ENCODE data around the gene MT1B. TPM values are rescaled to one million over a fixed set of nuclear protein-coding genes. Genes with fewer than 3 reads are reported as not detected.

Gene MT1B
- total RNA-seq, 2 experiments from 2014 or later: not detected

DNA sequence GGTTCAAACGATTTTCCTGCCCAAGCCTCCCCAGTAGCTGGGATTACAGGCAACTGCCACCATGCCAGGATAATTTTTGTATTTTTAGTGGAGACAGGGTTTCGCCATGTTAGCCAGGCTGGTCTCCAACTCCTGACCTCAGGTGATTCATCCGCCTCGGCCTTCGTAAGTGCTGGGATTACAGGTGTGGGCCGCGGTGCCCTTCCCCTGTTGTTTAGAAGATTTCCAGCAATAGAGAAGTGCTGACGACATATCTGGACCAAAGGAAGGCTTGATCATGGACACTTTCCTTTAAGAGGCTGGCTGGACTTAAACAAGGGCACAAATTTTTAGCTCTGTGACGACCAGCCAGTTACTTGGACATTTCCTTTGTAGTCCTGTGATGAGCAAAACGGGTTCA is 20.5 kb upstream of the MT1B start:
- POLR2A ChIA-PET: no interaction called here
- intact Hi-C loops (cut with micrococcal nuclease): no loop called here
- peaks cover 59% of the 10 kb centered on the region for H3K27me3 Mint-ChIP-seq

DNA sequence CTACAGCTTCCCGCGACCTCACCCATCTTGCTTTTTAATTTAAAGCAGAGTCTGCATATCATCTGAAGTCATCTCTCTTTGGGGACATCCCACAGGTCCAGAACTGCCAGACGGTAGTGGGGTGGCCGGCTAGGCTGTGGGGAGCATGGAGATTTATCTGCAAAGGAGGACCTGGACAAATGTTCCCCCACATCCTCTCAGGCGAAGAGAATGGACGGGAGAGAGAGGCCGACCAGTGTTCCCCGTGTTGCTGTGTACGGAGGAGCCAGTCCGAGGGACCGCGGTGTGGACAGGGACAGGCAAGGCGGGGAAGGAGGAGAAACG is 19.9 kb upstream of the MT1B start:
- peaks cover 19% of the 10 kb centered on the region for H3K4me1 Mint-ChIP-seq (ENCODE audit: low read depth)
- peaks cover 65% of the 10 kb centered on the region for H3K27me3 Mint-ChIP-seq
- CTCF ChIA-PET: interaction anchor here (2.3 kb wide), 1 partner anchor 71 kb away, joined by 11 read pairs; no protein-coding TSS in a partner anchor
- no peaks in the 10 kb centered on the region for H3K9me3 Mint-ChIP-seq
- H3K27ac Mint-ChIP-seq: no peak overlapping the region
- intact Hi-C loops (cut with micrococcal nuclease): no loop called here
- peak overlapping the region; percentile 30 for H3K4me3 Mint-ChIP-seq
- DNase-seq: no peak
- POLR2A ChIA-PET: no interaction called here
- no peaks in the 10 kb centered on the region for H3K36me3 Mint-ChIP-seq

More for the DNA sequence above, 20.5 kb upstream of the MT1B start:
- no peak for DNase-seq
- peaks cover 19% of the 10 kb centered on the region for H3K4me1 Mint-ChIP-seq (ENCODE audit: low read depth)
- H3K36me3 Mint-ChIP-seq: no peaks in the 10 kb centered on the region
- no peaks in the 10 kb centered on the region for H3K9me3 Mint-ChIP-seq
- no peak overlapping the region for H3K27ac Mint-ChIP-seq
- no peak overlapping the region for H3K4me3 Mint-ChIP-seq
- CTCF ChIA-PET: interaction anchor here (1.2 to 2.3 kb wide), 3 partner anchors 18 to 71 kb away, joined by 3 to 11 read pairs (median 5); no protein-coding TSS in a partner anchor

DNA sequence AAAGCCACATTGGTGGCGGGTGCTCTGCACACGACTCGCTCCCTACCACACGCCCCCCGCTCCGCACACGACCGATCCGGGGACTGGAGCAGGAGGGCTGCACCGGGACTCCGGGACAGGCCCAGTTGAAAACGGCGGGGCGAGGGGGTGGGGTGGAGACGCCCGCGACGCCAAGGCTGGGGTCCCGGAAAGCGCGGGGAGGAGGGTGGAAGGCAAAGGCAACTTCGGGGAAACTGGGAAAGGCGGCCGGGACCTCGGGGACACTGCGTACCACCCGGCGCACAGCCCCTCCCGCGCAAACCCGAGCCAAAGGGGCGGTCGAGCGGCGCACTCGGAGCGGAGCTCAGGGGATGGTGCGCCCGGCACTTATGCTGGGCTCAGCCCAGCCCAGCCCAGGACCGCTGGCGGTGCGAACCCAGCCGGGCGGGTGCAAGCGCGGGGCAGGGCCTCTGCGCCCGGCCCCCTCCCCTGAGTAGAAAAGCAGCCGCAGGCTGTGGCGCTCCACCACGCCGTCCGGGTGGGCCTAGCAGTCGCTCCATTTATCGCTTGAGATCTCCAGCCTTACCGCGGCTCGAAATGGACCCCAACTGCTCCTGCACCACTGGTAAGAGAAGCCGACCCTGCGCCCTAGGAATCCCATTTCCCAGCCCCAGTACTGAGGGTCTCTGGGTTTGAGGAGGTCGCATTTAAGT is 19.4 kb upstream of the MT1B start, which contains the start of gene MT1M:
MT1M (plus strand) TSS at position 504 of the 692 bp plus-strand sequence; CDS start at position 577, 73 bp downstream.
- Mint-ChIP-seq H3K4me3 (peak within 1 kb of the TSS; percentile 30), H3K4me1 (ENCODE audit: low read depth) (peaks cover 19% of the 10 kb centered on the region), H3K9me3 (no peaks in the 10 kb centered on the region), H3K36me3 (no peaks in the 10 kb centered on the region), H3K27ac (no peak within 1 kb of the TSS), H3K27me3 (peaks cover 70% of the 10 kb centered on the region)
- ChIA-PET POLR2A (no interaction called here), CTCF (no interaction called here)
- no peak for DNase-seq
- intact Hi-C loops (cut with micrococcal nuclease): no loop called here

DNA sequence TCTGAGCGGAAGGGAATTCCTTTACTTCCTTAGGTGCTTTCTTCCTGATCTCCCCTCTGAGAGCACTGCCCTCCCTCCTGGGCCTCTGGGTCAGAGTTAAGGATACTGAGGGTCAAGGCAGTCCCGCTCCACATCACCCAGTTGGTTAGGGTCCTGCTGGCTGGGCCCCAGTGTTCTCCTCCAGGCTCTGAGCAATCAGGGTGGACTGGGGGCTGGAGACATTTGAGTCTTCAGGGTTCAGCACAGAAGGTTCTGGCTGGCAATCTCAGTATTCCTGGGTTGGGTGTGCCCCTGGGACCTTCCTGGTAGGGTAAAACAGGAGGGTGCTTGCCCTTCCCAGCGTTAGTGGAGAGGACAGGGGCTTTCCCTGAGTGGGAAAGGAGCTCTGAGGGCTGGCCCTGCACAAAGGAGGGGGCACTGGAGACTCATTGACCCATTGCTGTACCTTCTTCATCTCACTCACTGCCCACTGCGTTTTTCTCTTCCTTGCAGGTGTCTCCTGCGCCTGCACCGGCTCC is 18.8 kb upstream of the MT1B start:
- Mint-ChIP-seq H3K4me3 (no peak overlapping the region), H3K4me1 (ENCODE audit: low read depth) (peaks cover 22% of the 10 kb centered on the region), H3K27me3 (peaks cover 76% of the 10 kb centered on the region), H3K9me3 (no peaks in the 10 kb centered on the region), H3K27ac (no peak overlapping the region), H3K36me3 (no peaks in the 10 kb centered on the region)
- ChIA-PET POLR2A (no interaction called here), CTCF (interaction anchor here (1.4 kb wide), 1 partner anchor 69 kb away, joined by 7 read pairs; no protein-coding TSS in a partner anchor)
- no peak for DNase-seq
- intact Hi-C loops (cut with micrococcal nuclease): no loop called here

DNA sequence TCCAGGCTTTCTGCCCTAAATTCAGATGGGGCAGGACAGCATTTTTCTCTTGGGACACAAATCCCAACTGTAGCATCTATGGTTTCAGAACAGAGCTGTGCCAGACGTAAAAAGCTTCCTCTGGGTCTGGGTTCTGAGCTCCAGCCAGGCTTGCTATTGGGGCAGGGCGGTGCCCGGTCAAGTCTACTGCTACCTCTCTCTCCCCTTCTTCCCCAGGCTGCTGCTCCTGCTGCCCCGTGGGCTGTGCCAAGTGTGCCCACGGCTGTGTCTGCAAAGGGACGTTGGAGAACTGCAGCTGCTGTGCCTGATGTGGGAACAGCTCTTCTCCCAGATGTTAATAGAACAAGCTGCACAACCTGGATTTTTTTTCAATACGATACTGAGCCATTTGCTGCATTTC is 18.2 kb upstream of the MT1B start:
- Mint-ChIP-seq H3K27ac (no peak overlapping the region), H3K9me3 (no peaks in the 10 kb centered on the region), H3K36me3 (no peaks in the 10 kb centered on the region), H3K27me3 (peaks cover 78% of the 10 kb centered on the region), H3K4me3 (no peak overlapping the region), H3K4me1 (ENCODE audit: low read depth) (peaks cover 24% of the 10 kb centered on the region)
- POLR2A ChIA-PET: no interaction called here
- DNase-seq: no peak
- CTCF ChIA-PET: interaction anchor here (1.4 kb wide), 1 partner anchor 68 kb away, joined by 7 read pairs; no protein-coding TSS in a partner anchor
- intact Hi-C loops (cut with micrococcal nuclease): no loop called here

DNA sequence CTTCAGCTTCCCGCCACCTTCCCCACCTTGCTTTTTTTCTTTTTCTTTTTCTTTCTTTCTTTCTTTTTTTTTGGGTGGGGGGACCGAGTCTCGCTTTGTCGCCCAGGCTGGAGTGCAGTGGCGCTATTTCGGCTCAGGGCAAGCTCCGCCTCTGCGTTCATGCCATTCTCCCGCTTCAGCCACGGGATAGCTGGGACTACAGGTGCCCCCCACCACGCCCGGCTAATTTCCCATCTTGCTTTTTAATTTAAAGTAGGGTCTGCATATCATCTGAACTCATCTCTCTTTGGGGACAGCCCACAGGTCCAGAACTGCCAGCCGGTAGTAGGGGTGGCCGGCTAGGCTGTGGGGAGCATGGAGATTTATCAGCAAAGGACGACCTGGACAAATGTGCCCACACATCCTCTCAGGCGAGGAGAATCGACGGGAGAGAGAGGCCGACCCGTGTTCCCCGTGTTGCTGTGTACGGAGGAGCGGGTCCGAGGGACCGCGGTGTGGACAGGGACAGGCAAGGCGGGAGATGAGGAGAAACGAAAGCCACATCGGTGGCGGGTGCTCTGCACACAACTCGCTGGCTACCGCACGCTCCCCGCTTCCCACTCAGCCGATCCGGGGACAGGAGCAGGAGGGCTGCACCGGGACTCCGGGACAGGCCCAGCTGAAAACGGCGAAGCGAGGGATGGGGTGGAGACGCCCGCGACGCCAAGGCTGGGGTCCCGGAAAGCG is 16.8 kb upstream of the MT1B start:
- Mint-ChIP-seq H3K27me3 (peaks cover 89% of the 10 kb centered on the region), H3K27ac (no peak overlapping the region), H3K36me3 (no peaks in the 10 kb centered on the region), H3K4me1 (ENCODE audit: low read depth) (peaks cover 24% of the 10 kb centered on the region), H3K9me3 (no peaks in the 10 kb centered on the region), H3K4me3 (peak overlapping the region; percentile 28)
- ChIA-PET CTCF (interaction anchor here (0.6 to 1.3 kb wide), 4 partner anchors 9 to 183 kb away, joined by 3 to 4 read pairs (median 4); partner anchors contain the start of genes NUDT21 and OGFOD1), POLR2A (interaction anchor here (1.0 kb wide), 1 partner anchor 23 kb away, joined by 4 read pairs; no protein-coding TSS in a partner anchor)
- no peak for DNase-seq
- intact Hi-C loops (cut with micrococcal nuclease): no loop called here

DNA sequence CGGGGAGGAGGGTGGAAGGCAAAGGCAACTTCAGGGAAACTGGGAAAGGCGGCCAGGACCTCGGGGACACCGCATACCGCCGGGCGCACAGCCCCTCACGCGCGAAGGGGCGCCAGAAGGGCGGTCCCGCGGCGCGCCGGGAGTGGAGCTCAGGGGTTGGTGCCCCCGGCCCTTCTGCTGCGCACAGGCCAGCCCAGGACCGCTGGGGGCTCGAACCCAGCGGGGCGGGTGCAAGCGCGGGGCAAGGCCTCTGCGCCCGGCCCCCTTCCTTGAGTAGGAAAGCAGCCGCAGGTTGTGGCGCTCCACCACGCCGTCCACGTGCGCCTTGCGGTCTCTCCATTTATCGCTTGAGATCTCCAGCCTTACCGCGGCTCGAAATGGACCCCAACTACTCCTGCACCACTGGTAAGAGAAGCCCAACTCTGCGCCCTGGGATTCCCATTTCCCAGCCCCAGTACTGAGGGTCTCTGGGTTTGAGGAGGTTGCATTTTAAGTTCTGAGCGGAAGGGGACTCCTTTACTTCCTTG is 16.2 kb upstream of the MT1B start:
- CTCF ChIA-PET: interaction anchor here (1.3 kb wide), 1 partner anchor 35 kb away, joined by 4 read pairs; no protein-coding TSS in a partner anchor
- POLR2A ChIA-PET: interaction anchor here (0.6 kb wide), 1 partner anchor 23 kb away, joined by 3 read pairs; no protein-coding TSS in a partner anchor
- Mint-ChIP-seq H3K36me3 (no peaks in the 10 kb centered on the region), H3K27ac (no peak overlapping the region), H3K27me3 (peaks cover 90% of the 10 kb centered on the region), H3K4me1 (ENCODE audit: low read depth) (peaks cover 24% of the 10 kb centered on the region), H3K4me3 (no peak overlapping the region), H3K9me3 (no peaks in the 10 kb centered on the region)
- intact Hi-C loops (cut with micrococcal nuclease): no loop called here
- DNase-seq: no peak

DNA sequence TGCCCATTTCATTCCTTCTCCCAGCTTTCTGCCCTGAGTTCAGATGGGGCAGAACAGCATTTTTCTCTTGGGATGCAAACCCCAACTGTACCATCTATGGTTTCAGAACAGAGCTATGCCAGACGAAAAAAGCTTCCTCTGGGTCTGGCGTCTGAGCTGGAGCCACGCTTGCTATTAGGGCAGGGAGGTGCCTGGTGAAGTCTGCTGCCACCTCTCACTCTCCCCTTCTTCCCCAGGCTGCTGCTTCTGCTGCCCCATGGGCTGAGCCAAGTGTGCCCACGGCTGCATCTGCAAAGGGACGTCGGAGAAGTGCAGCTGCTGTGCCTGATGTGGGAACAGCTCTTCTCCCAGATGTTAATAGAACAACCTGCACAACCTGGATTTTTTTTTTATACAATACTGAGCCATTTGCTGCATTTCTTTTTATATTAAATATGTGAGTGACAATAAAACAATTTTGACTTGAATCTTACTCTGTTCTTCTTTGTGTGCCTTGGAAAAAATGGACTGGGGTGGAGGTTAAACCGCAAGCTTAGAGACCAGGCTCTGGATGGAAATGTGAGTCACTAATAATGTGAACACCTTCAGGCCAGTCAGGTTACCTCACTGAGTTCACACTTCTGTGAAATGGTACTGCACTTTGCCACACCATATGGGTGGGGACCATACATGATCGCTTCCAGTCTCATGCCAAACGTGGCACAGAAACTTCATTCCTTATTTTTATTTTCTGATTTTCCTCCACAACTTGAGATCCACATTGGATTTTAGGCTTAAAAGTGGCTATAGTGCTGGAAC is 14.9 kb upstream of the MT1B start:
- Mint-ChIP-seq H3K4me1 (ENCODE audit: low read depth) (peaks cover 22% of the 10 kb centered on the region), H3K27ac (no peak overlapping the region), H3K9me3 (no peaks in the 10 kb centered on the region), H3K27me3 (peaks cover 85% of the 10 kb centered on the region), H3K36me3 (no peaks in the 10 kb centered on the region), H3K4me3 (no peak overlapping the region)
- CTCF ChIA-PET: interaction anchor here (0.6 kb wide), 1 partner anchor 65 kb away, joined by 5 read pairs; no protein-coding TSS in a partner anchor
- intact Hi-C loops (cut with micrococcal nuclease): no loop called here
- DNase-seq: no peak
- POLR2A ChIA-PET: interaction anchor here (0.6 kb wide), 1 partner anchor 158 kb away, joined by 3 read pairs; no protein-coding TSS in a partner anchor

DNA sequence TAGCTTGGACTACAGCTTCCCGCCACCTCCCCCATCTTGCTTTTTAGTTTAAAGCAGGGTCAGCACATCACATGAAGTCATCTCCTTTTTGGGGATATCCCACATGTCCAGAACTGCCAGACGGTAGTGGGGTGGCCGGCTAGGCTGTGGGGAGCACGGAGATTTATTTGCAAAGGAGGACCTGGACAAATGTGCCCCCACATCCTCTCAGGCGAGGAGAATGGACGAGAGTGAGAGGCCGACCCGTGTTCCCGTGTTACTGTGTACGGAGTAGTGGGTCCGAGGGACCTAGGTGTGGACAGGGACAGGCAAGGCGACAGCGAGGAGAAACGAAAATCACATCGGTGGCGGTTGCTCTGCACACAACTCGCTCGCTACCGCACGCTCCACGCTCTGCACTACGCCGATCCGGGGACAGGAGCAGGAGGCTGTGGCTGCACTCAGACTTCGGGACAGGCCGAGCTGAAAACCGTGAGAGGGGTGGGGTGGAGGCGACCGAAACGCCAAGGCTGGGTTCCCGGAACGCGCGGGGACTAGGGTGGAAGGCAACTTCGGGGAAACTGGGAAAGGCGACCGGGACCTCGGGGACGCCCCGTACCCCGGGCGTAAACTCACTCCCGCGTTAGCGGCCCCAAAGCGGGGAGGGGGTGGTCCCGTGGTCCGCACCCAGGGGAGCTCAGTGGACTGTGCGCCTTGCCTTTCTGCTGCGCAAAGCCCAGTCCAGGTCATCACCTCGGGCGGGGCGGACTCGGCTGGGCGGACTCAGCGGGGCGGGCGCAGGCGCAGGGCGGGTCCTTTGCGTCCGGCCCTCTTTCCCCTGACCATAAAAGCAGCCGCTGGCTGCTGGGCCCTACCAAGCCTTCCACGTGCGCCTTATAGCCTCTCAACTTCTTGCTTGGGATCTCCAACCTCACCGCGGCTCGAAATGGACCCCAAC is 13.6 kb upstream of the MT1B start, which contains the start of gene MT1A:
MT1A (plus strand) TSS at position 853 of the 937 bp plus-strand sequence; CDS start at position 926, 73 bp downstream.
- ChIA-PET CTCF (interaction anchor here (1.0 kb wide), 1 partner anchor 29 kb away, joined by 3 read pairs; the partner anchor contains the start of gene MT2A), POLR2A (no interaction called here)
- Mint-ChIP-seq H3K4me3 (peak within 1 kb of the TSS; percentile 65), H3K9me3 (no peaks in the 10 kb centered on the region), H3K4me1 (ENCODE audit: low read depth) (peaks cover 25% of the 10 kb centered on the region), H3K27me3 (peaks cover 74% of the 10 kb centered on the region), H3K36me3 (no peaks in the 10 kb centered on the region), H3K27ac (no peak within 1 kb of the TSS)
- intact Hi-C loops (cut with micrococcal nuclease): no loop called here
- peak; percentile 37 for DNase-seq

DNA sequence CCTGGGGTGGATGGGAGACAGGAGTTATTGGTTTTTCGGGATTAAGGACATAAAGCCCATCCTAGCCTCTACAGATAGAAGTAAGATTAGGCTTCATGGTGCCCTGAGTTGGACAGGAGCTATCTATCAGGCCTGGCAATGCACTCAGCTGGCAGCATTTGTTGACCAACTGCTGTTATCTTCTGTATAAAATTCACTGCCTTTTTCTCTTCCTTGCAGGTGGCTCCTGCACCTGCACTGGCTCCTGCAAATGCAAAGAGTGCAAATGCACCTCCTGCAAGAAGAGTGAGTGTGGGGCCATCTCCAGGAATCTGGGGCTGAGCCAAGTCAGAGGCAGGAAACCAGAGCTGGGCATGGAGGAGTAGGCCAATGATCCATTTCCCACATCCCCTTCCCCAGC is 12.6 kb upstream of the MT1B start:
- peaks cover 64% of the 10 kb centered on the region for H3K27me3 Mint-ChIP-seq
- H3K36me3 Mint-ChIP-seq: no peaks in the 10 kb centered on the region
- ChIA-PET POLR2A (no interaction called here), CTCF (no interaction called here)
- H3K4me3 Mint-ChIP-seq: no peak overlapping the region
- H3K9me3 Mint-ChIP-seq: no peaks in the 10 kb centered on the region
- intact Hi-C loops (cut with micrococcal nuclease): no loop called here
- H3K4me1 Mint-ChIP-seq (ENCODE audit: low read depth): peaks cover 33% of the 10 kb centered on the region
- H3K27ac Mint-ChIP-seq: no peak overlapping the region
- no peak for DNase-seq

All from activated CD4-positive, alpha-beta memory T cell treated with anti-CD3 and anti-CD28 coated beads for 36 hours (primary cell).